Stimulated activated CD8-positive, alpha-beta memory T cell treated with anti-CD3 and anti-CD28 coated beads, Interleukin-15, amount 100 ng/mL, for 1 hour (primary cell): ENCODE results near the gene PDPK1.
"Not testable (repeated sequence)": the region's sequence is repeated elsewhere in the genome, so short reads cannot be mapped to it uniquely, and the experiment has no call there.

Source experiments
- DNase-seq: peaks from one replicate; pipeline ENCODE4 v3.0.0-alpha.2; 2020; ENCODE audit warnings: low read depth

The PDPK1 gene

GRCh38 chr16:2587891-2588565 lies 50.2 kb downstream of the PDPK1 start:
- no peak for DNase-seq

- DNase-seq, result no peak
These were observed 53.8 kb downstream of the PDPK1 start for GRCh38 chr16:2591476-2592240.

GRCh38 chr16:2592786-2593185 lies 55.0 kb downstream of the PDPK1 start:
- no peak for DNase-seq

- DNase-seq, result no peak
These were observed 57.8 kb downstream of the PDPK1 start for GRCh38 chr16:2595393-2596205.

- DNase-seq, result no peak
These were observed 59.1 kb downstream of the PDPK1 start for GRCh38 chr16:2596747-2597559.

GRCh38 chr16:2597560-2597902 lies 59.7 kb downstream of the PDPK1 start:
- no peak for DNase-seq

GRCh38 chr16:2598133-2598641 lies 60.4 kb downstream of the PDPK1 start:
- no peak for DNase-seq

GRCh38 chr16:2598723-2599122 lies 60.9 kb downstream of the PDPK1 start:
- DNase-seq, result no peak

GRCh38 chr16:2599165-2599564 lies 61.3 kb downstream of the PDPK1 start:
- not testable (repeated sequence) for DNase-seq

GRCh38 chr16:2599785-2600184 lies 62.0 kb downstream of the PDPK1 start:
- DNase-seq, result not testable (repeated sequence)

GRCh38 chr16:2601301-2602025 lies 63.6 kb downstream of the PDPK1 start:
- DNase-seq, result not testable (repeated sequence)

GRCh38 chr16:2602175-2602574 lies 64.4 kb downstream of the PDPK1 start:
- DNase-seq, result not testable (repeated sequence)

- peak; percentile 49 for DNase-seq
These were observed 65.6 kb downstream of the PDPK1 start for GRCh38 chr16:2603165-2604015.

GRCh38 chr16:2604016-2604369 lies 66.2 kb downstream of the PDPK1 start:
- not testable (repeated sequence) for DNase-seq

- DNase-seq, result not testable (repeated sequence)
These were observed 69.0 kb downstream of the PDPK1 start for GRCh38 chr16:2606820-2607219.

GRCh38 chr16:2609345-2609744 lies 71.5 kb downstream of the PDPK1 start:
- DNase-seq, result not testable (repeated sequence)

- no peak for DNase-seq
These were observed 72.1 kb downstream of the PDPK1 start for GRCh38 chr16:2609827-2610470.

- no peak for DNase-seq
These were observed 73.1 kb downstream of the PDPK1 start for GRCh38 chr16:2610781-2611498.

- DNase-seq, result no peak
These were observed 73.7 kb downstream of the PDPK1 start for GRCh38 chr16:2611499-2611862.
